Body of pancreas (tissue), 4 donors: Measurements from ENCODE around the gene VWC2L.

Source experiments
- CTCF ChIP-seq, 7 experiments: fragments of 450-650 bp in 4 of 7; fragments of 200-600 bp in 3 of 7; sonication (generic) in 3 of 7; IDR thresholded peaks; one replicate each; pipeline ENCODE4 v1.5.1; 2016 to 2019; ENCODE audit warnings: antibody characterized with exemption in 7 of 7
- POLR2A ChIP-seq, 3 donors: fragments of 450-650 bp; IDR thresholded peaks; one replicate each; pipeline ENCODE4 v1.6.1; 2016; ENCODE audit warnings: antibody characterized with exemption in 3 of 3, mild to moderate bottlenecking in 2 of 3

- TF ChIP-seq CTCF (IDR thresholded peaks at IDR 0.05) (no peak), POLR2A (IDR thresholded peaks at IDR 0.05) (no peak)
Observed at GRCh38 chr2:214492608-214493007, 81.8 kb downstream of the VWC2L start.
